ENCODE data around the gene ZNF488.

DNA sequence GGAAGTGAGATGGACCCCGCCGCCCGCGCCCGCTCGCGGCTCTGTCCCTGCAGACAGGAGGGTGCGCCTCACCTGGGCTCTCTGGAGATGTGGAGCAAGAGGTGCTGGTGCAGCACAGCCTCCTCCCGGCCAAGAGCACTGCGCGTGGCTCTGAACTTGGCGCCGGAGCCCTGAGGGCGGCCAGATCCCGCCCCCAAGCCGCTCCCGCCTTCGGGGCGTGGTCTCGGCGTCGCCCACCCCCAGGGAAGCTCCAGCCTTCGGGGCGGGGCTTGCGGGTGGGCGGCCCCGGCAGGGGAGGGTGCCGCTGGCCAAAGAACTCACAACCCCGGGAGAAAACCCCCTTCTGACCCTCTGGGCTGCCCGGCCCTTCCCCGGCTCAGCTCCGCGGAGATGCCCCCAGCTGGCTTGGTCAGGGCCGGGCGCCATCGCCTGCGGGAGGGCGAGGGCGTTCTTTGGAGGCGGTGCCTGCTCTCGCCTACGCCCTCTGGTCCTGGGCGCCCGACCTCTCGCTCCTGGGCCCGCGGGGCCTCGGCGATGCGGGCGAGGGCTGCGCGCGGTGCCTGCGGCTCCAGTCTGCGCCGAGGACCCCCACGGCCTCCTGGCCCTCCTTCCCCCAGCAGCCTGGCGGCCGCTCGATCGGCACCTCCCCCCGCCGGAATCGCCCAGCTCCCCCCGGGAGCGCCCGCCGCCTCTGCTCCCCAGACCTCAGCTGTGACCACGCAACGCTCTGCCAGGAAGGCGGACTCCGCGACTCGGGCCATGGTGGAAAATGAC is at the start of gene ZNF488:
- TF ChIP-seq POLR2AphosphoS5 (IDR thresholded peaks at IDR 0.05; ENCODE audit: low read depth, low read length) (no peak), SIN3A (IDR thresholded peaks at IDR 0.05; ENCODE audit: borderline replicate concordance, insufficient read depth, low read length) (no peak)
